Smooth muscle cell (in vitro differentiated cells): ENCODE measurements around the gene TVP23A. TPM values are rescaled to one million over a fixed set of nuclear protein-coding genes. Genes with fewer than 3 reads are reported as not detected.

ENCODE experiments used
- DNase-seq: peaks from one replicate; lab custom pipeline; 2025; ENCODE audit not compliant: unreplicated experiment; lab: John Stamatoyannopoulos, UW
- H2AFZ ChIP-seq: fragments of 200-600 bp; sonication (generic); 2 replicates; pipeline ENCODE4 v1.6.0; 2016; ENCODE audit warnings: antibody characterized with exemption, low read depth, mild to moderate bottlenecking
- H3F3A ChIP-seq: fragments of 200-600 bp; sonication (generic); 2 replicates; pipeline ENCODE4 v1.6.0; 2017; ENCODE audit warnings: antibody characterized with exemption, low read depth
- H3K27ac ChIP-seq: fragments of 200-600 bp; sonication (generic); 2 replicates; pipeline ENCODE4 v1.5.1; 2016; ENCODE audit warnings: low read depth, mild to moderate bottlenecking
- H3K27me3 ChIP-seq: fragments of 200-600 bp; sonication (generic); 2 replicates; pipeline ENCODE4 v1.6.1; 2016; ENCODE audit warnings: low read depth, mild to moderate bottlenecking
- H3K36me3 ChIP-seq: fragments of 200-600 bp; sonication (generic); 2 replicates; pipeline ENCODE4 v1.5.1; 2016; ENCODE audit warnings: low read depth
- H3K4me1 ChIP-seq: fragments of 200-600 bp; sonication (generic); 2 replicates; pipeline ENCODE4 v1.5.1; 2016; ENCODE audit warnings: low read depth
- H3K4me2 ChIP-seq: fragments of 200-600 bp; sonication (generic); 2 replicates; pipeline ENCODE4 v1.6.0; 2016; ENCODE audit warnings: mild to moderate bottlenecking
- H3K4me3 ChIP-seq: fragments of 200-600 bp; sonication (generic); 2 replicates; pipeline ENCODE4 v1.5.1; 2016; ENCODE audit warnings: mild to moderate bottlenecking
- H3K79me2 ChIP-seq: fragments of 200-600 bp; sonication (generic); 2 replicates; pipeline ENCODE4 v1.6.0; 2016; ENCODE audit warnings: low read depth, mild to moderate bottlenecking
- H3K9ac ChIP-seq: fragments of 200-600 bp; sonication (generic); 2 replicates; pipeline ENCODE4 v1.6.0; 2016; ENCODE audit warnings: low read depth
- H3K9me3 ChIP-seq: fragments of 200-600 bp; sonication (generic); replicated peaks from 2 replicates; pipeline ENCODE4 v1.5.1; 2016; ENCODE audit warnings: low read depth
- H4K20me1 ChIP-seq: fragments of 200-600 bp; sonication (generic); 2 replicates; pipeline ENCODE4 v1.6.0; 2016; ENCODE audit warnings: low read depth
- CTCF ChIP-seq: fragments of 200-600 bp; sonication (generic); IDR thresholded peaks from 2 replicates; pipeline ENCODE4 v1.5.1; 2017; ENCODE audit warnings: borderline replicate concordance, mild to moderate bottlenecking, antibody characterized with exemption; ENCODE audit not compliant: insufficient read depth, poor library complexity, severe bottlenecking
- WGBS: methylation state at CpG from one replicate; pipeline ENCODE4 v1.1.7; 2016; ENCODE audit warnings: low lambda C conversion rate; 5-methylcytosine and 5-hydroxymethylcytosine counted together
- polyA plus RNA-seq: library from polyadenylated mRNA; unstranded; fragments of >200 nt; fragmentation: Nextera tagmentation; extraction: Ambion mirVana; gene quantifications from 2 replicates; pipeline ENCODE4 v1.2.1, GENCODE V29; 2016
- total RNA-seq: library from RNA; depleted of rRNA; stranded (reverse); fragments of >200 nt; gene quantifications from 2 replicates; pipeline ENCODE4 v1.2.3, GENCODE V29; 2014

The TVP23A gene
- total and polyA plus RNA-seq, 2 experiments from 2014 or later, result 0.13 to 0.45 TPM

GRCh38 chr16:10737068-10737625 lies 81.4 kb downstream of the TVP23A start:
- Histone ChIP-seq H4K20me1 (no peaks in the 10 kb centered on the region), H3K27me3 (no peaks in the 10 kb centered on the region), H3K4me2 (peak overlapping the region; percentile 58), H3K36me3 (no peaks in the 10 kb centered on the region), H3K79me2 (no peaks in the 10 kb centered on the region), H3K4me3 (no peak overlapping the region), H3K9ac (no peak overlapping the region), H3K27ac (no peak overlapping the region), H2AFZ (no peak overlapping the region), H3K9me3 (no peaks in the 10 kb centered on the region), H3F3A (peaks cover 7% of the 10 kb centered on the region), H3K4me1 (no peaks in the 10 kb centered on the region)
- TF ChIP-seq CTCF, result peak; percentile 91
- WGBS, result 44% methylated on average over 12 of the region's 12 CpGs
- no peak for DNase-seq

- Histone ChIP-seq H3K27ac (no peak overlapping the region), H3K4me2 (no peak overlapping the region), H4K20me1 (no peaks in the 10 kb centered on the region), H3K27me3 (no peaks in the 10 kb centered on the region), H3F3A (no peaks in the 10 kb centered on the region), H3K36me3 (no peaks in the 10 kb centered on the region), H3K9ac (no peak overlapping the region), H3K4me3 (no peak overlapping the region), H2AFZ (no peak overlapping the region), H3K9me3 (no peaks in the 10 kb centered on the region), H3K4me1 (no peaks in the 10 kb centered on the region), H3K79me2 (no peaks in the 10 kb centered on the region)
- no peak for DNase-seq
- 95% methylated on average over 7 of the region's 7 CpGs for WGBS
- TF ChIP-seq CTCF, result no peak
These were observed 86.8 kb downstream of the TVP23A start for GRCh38 chr16:10731790-10732189.

GRCh38 chr16:10729104-10730048 lies 89.2 kb downstream of the TVP23A start:
- Histone ChIP-seq H3K9me3 (no peaks in the 10 kb centered on the region), H3K9ac (no peak overlapping the region), H3K4me1 (no peaks in the 10 kb centered on the region), H3F3A (no peaks in the 10 kb centered on the region), H3K27ac (no peak overlapping the region), H4K20me1 (no peaks in the 10 kb centered on the region), H2AFZ (no peak overlapping the region), H3K36me3 (no peaks in the 10 kb centered on the region), H3K27me3 (peaks cover 5% of the 10 kb centered on the region), H3K4me3 (no peak overlapping the region), H3K79me2 (no peaks in the 10 kb centered on the region), H3K4me2 (no peak overlapping the region)
- DNase-seq, result no peak
- no peak for TF ChIP-seq CTCF
- 77% methylated on average over 18 of the region's 19 CpGs for WGBS
